MM.1S (cell line): Measurements from ENCODE around the gene ZDHHC11.

Experiments used
- EZH2 ChIP-seq: fragments of 300-600 bp; sonication (generic); optimal IDR thresholded peaks from 2 replicates; pipeline ENCODE3; 2017; ENCODE audit warnings: low read depth, mild to moderate bottlenecking, antibody characterized with exemption, low read length, mixed read lengths
- EZH2phosphoT487 ChIP-seq: fragments of 300-600 bp; sonication (generic); IDR thresholded peaks from 2 replicates; pipeline ENCODE4 v1.6.1; 2018; ENCODE audit warnings: antibody characterized with exemption, low read length
- TF ChIP-seq, protein P1 (sequence below): fragments of 300-600 bp; sonication (generic); IDR thresholded peaks from 2 replicates; pipeline ENCODE4 v1.5.1; 2016; ENCODE audit warnings: antibody characterized with exemption, low read length, mixed read lengths

DNA sequence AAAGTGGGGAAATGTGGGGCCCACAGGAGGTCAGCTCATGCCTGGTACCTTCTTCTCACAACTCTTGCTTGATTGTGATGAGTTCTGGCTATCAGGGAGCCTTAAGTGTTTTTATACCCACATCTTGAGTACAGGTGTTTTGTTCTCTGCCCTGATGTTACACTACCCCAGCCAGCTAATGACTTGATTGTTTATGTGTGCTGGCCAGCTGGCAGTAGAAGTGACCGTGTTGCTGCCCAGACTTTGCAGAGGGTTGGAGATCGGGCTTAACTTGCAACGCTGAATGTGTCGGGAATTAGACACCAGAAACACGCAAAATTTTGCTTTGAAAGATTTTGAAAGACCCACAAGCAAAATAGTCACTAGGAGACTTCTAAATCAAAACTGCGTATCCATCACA is 49.3 kb downstream of the ZDHHC11 start:
- TF ChIP-seq, protein P1, sequence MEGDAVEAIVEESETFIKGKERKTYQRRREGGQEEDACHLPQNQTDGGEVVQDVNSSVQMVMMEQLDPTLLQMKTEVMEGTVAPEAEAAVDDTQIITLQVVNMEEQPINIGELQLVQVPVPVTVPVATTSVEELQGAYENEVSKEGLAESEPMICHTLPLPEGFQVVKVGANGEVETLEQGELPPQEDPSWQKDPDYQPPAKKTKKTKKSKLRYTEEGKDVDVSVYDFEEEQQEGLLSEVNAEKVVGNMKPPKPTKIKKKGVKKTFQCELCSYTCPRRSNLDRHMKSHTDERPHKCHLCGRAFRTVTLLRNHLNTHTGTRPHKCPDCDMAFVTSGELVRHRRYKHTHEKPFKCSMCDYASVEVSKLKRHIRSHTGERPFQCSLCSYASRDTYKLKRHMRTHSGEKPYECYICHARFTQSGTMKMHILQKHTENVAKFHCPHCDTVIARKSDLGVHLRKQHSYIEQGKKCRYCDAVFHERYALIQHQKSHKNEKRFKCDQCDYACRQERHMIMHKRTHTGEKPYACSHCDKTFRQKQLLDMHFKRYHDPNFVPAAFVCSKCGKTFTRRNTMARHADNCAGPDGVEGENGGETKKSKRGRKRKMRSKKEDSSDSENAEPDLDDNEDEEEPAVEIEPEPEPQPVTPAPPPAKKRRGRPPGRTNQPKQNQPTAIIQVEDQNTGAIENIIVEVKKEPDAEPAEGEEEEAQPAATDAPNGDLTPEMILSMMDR, result no peak
- TF ChIP-seq EZH2 (no peak), EZH2phosphoT487 (no peak)
